ENCODE measurements around the gene DONSON. TPM values are rescaled to one million over a fixed set of nuclear protein-coding genes. Genes with fewer than 3 reads are reported as not detected.
A peak's percentile ranks its signal among the peaks of the same experiment; 100 is the strongest.
"Not testable (repeated sequence)": the region's sequence is repeated elsewhere in the genome, so short reads cannot be mapped to it uniquely, and the experiment has no call there.

Gene DONSON
- total RNA-seq, 8 experiments from 2014 or later: 13.6 to 37.6 (median 29.7) TPM

GRCh38 chr21:33584455-33584854, 4.0 kb downstream of the DONSON start:
- no peak for ATAC-seq (replicated peaks in 6 of 8)
- Histone ChIP-seq H3K27ac (no peak overlapping the region), H3K4me3 (no peak overlapping the region), H3K4me1 (replicated peaks in 1 of 2) (peaks cover 6 to 9% of the 10 kb centered on the region in 2 donors)
- in situ Hi-C loops (cut with MboI; ENCODE audit: low pct_unique_long_range_greater_than_20kb in 2 of 9, low sequenced_read_pairs in 9 of 9, unreplicated experiment in 9 of 9): no loop called here
- 83 to 100% (median 96%) methylated on average over 1 to 3 of the region's 3 CpGs for WGBS, 10 experiments

- Histone ChIP-seq H3K4me1 (replicated peaks in 1 of 2) (no peaks in the 10 kb centered on the region), H3K27ac (no peak overlapping the region), H3K4me3 (no peak overlapping the region)
- ATAC-seq (replicated peaks in 6 of 8): peak in 2 of 8 experiments; percentile 40 to 43
- in situ Hi-C loops (cut with MboI; ENCODE audit: low pct_unique_long_range_greater_than_20kb in 2 of 9, low sequenced_read_pairs in 9 of 9, unreplicated experiment in 9 of 9): no loop called here
- 50 to 100% (median 80%) methylated on average over 1 to 6 of the region's 7 CpGs; no CpG with 5 or more reads in 1 of the 10 experiments for WGBS, 10 experiments
Observed at GRCh38 chr21:33578959-33579542, 9.4 kb downstream of the DONSON start.

GRCh38 chr21:33578214-33578613, 10.3 kb downstream of the DONSON start:
- peak in 1 of 8 experiments; percentile 40 for ATAC-seq (replicated peaks in 6 of 8)
- WGBS, 10 experiments: 49 to 100% (median 97%) methylated on average over 2 of the region's 2 CpGs; no CpG with 5 or more reads in 3 of the 10 experiments
- H3K4me3 ChIP-seq: no peak overlapping the region
- no peak overlapping the region for H3K27ac ChIP-seq
- in situ Hi-C loops (cut with MboI; ENCODE audit: low pct_unique_long_range_greater_than_20kb in 2 of 9, low sequenced_read_pairs in 9 of 9, unreplicated experiment in 9 of 9): no loop called here
- H3K4me1 ChIP-seq (replicated peaks in 1 of 2): no peaks in the 10 kb centered on the region

- in situ Hi-C loops (cut with MboI; ENCODE audit: low pct_unique_long_range_greater_than_20kb in 2 of 9, low sequenced_read_pairs in 9 of 9, unreplicated experiment in 9 of 9); H3K4me1 ChIP-seq (replicated peaks in 1 of 2); H3K27ac ChIP-seq; H3K4me3 ChIP-seq: not testable (repeated sequence)
- ATAC-seq (replicated peaks in 6 of 8): peak in 2 of 8 experiments; percentile 22 to 45
- 40 to 100% (median 100%) methylated on average over 1 of the region's 2 CpGs; no CpG with 5 or more reads in 6 of the 10 experiments for WGBS, 10 experiments
Observed at GRCh38 chr21:33576741-33577141, 11.7 kb downstream of the DONSON start.

DNA sequence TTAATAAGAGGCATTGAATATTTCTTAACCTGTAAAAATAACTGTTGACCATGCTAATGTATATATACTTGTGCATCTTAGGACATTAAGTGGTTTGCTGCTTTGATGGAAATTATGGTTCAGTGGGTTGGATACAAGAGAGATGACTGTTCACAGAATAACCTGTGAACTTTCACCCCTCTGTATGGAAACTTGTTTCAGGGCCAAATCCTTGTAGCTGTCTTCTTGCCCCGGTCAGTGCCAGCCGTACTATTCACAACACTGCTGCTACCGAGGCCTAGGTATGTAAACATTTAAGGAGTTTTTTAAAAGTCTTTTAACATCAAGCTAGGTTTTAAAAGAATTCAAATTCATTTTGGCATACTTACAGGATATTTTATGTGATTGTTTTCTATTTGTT, 16.1 kb downstream of the DONSON start:
- H3K4me1 ChIP-seq (replicated peaks in 1 of 2): no peaks in the 10 kb centered on the region
- 86 to 100% (median 94%) methylated on average over 1 to 3 of the region's 3 CpGs for WGBS, 10 experiments
- in situ Hi-C loops (cut with MboI; ENCODE audit: low pct_unique_long_range_greater_than_20kb in 2 of 9, low sequenced_read_pairs in 9 of 9, unreplicated experiment in 9 of 9): no loop called here
- no peak overlapping the region for H3K4me3 ChIP-seq
- ATAC-seq (replicated peaks in 6 of 8): no peak
- no peak overlapping the region for H3K27ac ChIP-seq

GRCh38 chr21:33569991-33570390, 18.5 kb downstream of the DONSON start:
- WGBS, 10 experiments: 74 to 100% (median 100%) methylated on average over 1 to 4 of the region's 5 CpGs; no CpG with 5 or more reads in 2 of the 10 experiments
- in situ Hi-C loops (cut with MboI; ENCODE audit: low pct_unique_long_range_greater_than_20kb in 2 of 9, low sequenced_read_pairs in 9 of 9, unreplicated experiment in 9 of 9): no loop called here
- no peaks in the 10 kb centered on the region for H3K4me1 ChIP-seq (replicated peaks in 1 of 2)
- H3K4me3 ChIP-seq: no peak overlapping the region
- no peak overlapping the region for H3K27ac ChIP-seq
- ATAC-seq (replicated peaks in 6 of 8): no peak

DNA sequence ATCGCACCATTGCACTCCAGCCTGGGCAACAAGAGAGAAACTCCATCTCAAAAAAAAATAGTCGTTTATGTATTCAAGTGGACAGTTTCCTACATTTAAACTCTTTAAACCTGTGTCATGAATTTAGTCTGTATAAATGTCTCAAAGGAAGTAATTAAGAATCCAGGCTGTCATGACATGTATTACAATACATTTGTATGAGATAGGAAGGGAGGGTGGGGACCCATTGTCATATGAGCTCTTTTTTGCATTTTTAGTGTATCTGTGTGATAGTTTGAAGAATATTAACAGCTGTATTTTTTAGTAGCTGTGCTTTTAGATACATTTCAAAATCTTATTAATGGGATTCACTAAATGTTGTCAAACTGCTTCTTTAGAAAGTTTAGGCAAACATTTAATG, 20.0 kb downstream of the DONSON start:
- no peak overlapping the region for H3K27ac ChIP-seq
- no peak overlapping the region for H3K4me3 ChIP-seq
- whole genome bisulfite sequencing, 10 experiments: 83 to 100% (median 90%) methylated on average over 1 to 2 of the region's 2 CpGs; no CpG with 5 or more reads in 4 of the 10 experiments

GRCh38 chr21:33567914-33568313, 20.6 kb downstream of the DONSON start:
- 80 to 92% (median 87%) methylated on average over 1 to 6 of the region's 6 CpGs; no CpG with 5 or more reads in 6 of the 10 experiments for WGBS, 10 experiments
- in situ Hi-C loops (cut with MboI; ENCODE audit: low pct_unique_long_range_greater_than_20kb in 2 of 9, low sequenced_read_pairs in 9 of 9, unreplicated experiment in 9 of 9): no loop called here
- H3K4me1 ChIP-seq (replicated peaks in 1 of 2): no peaks in the 10 kb centered on the region
- no peak overlapping the region for H3K27ac ChIP-seq
- ATAC-seq (replicated peaks in 6 of 8): peak in 1 of 8 experiments; percentile 27
- H3K4me3 ChIP-seq: no peak overlapping the region

More for the DNA sequence above, 20.0 kb downstream of the DONSON start:
- in situ Hi-C loops (cut with MboI; ENCODE audit: low pct_unique_long_range_greater_than_20kb in 2 of 9, low sequenced_read_pairs in 9 of 9, unreplicated experiment in 9 of 9): no loop called here
- no peaks in the 10 kb centered on the region for H3K4me1 ChIP-seq (replicated peaks in 1 of 2)
- ATAC-seq (replicated peaks in 6 of 8): peak in 2 of 8 experiments; percentile 69 to 76

GRCh38 chr21:33566514-33566913, 22.0 kb downstream of the DONSON start:
- no peaks in the 10 kb centered on the region for H3K4me1 ChIP-seq (replicated peaks in 1 of 2)
- no peak overlapping the region for H3K27ac ChIP-seq
- in situ Hi-C loops (cut with MboI; ENCODE audit: low pct_unique_long_range_greater_than_20kb in 2 of 9, low sequenced_read_pairs in 9 of 9, unreplicated experiment in 9 of 9): no loop called here
- 85 to 100% (median 100%) methylated on average over 1 to 2 of the region's 2 CpGs; no CpG with 5 or more reads in 1 of the 10 experiments for WGBS, 10 experiments
- no peak overlapping the region for H3K4me3 ChIP-seq
- no peak for ATAC-seq (replicated peaks in 6 of 8)

- Histone ChIP-seq H3K27ac (no peak overlapping the region), H3K4me3 (no peak overlapping the region), H3K4me1 (replicated peaks in 1 of 2) (no peaks in the 10 kb centered on the region)
- in situ Hi-C loops (cut with MboI; ENCODE audit: low pct_unique_long_range_greater_than_20kb in 2 of 9, low sequenced_read_pairs in 9 of 9, unreplicated experiment in 9 of 9): no loop called here
- 79 to 100% (median 90%) methylated on average over 1 to 2 of the region's 2 CpGs; no CpG with 5 or more reads in 3 of the 10 experiments for WGBS, 10 experiments
- ATAC-seq (replicated peaks in 6 of 8): no peak
Observed at GRCh38 chr21:33562389-33562788, 26.1 kb downstream of the DONSON start.

DNA sequence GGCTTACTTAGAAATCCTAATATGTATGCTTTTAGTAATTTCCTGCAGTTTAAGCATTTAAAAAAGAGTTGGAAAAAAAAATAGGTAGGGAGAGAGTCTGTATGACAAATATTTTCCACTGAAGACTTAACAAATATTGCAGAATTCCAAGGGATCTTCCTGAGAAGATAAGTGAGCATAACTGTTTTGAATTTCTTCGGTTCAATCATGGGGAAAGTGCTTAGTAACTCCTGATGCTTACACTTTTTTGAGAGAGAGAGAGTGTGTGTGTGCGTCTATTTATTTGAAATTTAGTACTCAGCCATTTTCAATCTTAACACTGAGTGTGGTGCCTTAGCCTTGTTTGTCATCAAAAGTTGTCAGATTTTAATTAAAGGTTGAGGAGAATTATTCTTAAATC, 27.1 kb downstream of the DONSON start:
- ATAC-seq (replicated peaks in 6 of 8): no peak
- 65 to 100% (median 100%) methylated on average over 1 to 2 of the region's 2 CpGs for whole genome bisulfite sequencing, 10 experiments
- no peak overlapping the region for H3K4me3 ChIP-seq
- in situ Hi-C loops (cut with MboI; ENCODE audit: low pct_unique_long_range_greater_than_20kb in 2 of 9, low sequenced_read_pairs in 9 of 9, unreplicated experiment in 9 of 9): no loop called here
- H3K4me1 ChIP-seq (replicated peaks in 1 of 2): peaks cover 0 to under 1% of the 10 kb centered on the region in 2 donors
- no peak overlapping the region for H3K27ac ChIP-seq

- peaks cover 0 to 4% of the 10 kb centered on the region in 2 donors for H3K4me1 ChIP-seq (replicated peaks in 1 of 2)
- in situ Hi-C loops (cut with MboI; ENCODE audit: low pct_unique_long_range_greater_than_20kb in 2 of 9, low sequenced_read_pairs in 9 of 9, unreplicated experiment in 9 of 9): no loop called here
- no peak for ATAC-seq (replicated peaks in 6 of 8)
- H3K27ac ChIP-seq: no peak overlapping the region
- H3K4me3 ChIP-seq: no peak overlapping the region
Observed at GRCh38 chr21:33560965-33561364, 27.5 kb downstream of the DONSON start.

- Histone ChIP-seq H3K27ac (no peak overlapping the region), H3K4me1 (replicated peaks in 1 of 2) (peaks cover 0 to 4% of the 10 kb centered on the region in 2 donors), H3K4me3 (no peak overlapping the region)
- WGBS, 10 experiments: 85 to 100% (median 95%) methylated on average over 1 to 10 of the region's 10 CpGs; no CpG with 5 or more reads in 1 of the 10 experiments
- in situ Hi-C loops (cut with MboI; ENCODE audit: low pct_unique_long_range_greater_than_20kb in 2 of 9, low sequenced_read_pairs in 9 of 9, unreplicated experiment in 9 of 9): no loop called here
- ATAC-seq (replicated peaks in 6 of 8): no peak
Observed at GRCh38 chr21:33559813-33560212, 28.7 kb downstream of the DONSON start.

All from motor neuron (in vitro differentiated cells).